CD14-positive monocyte (primary cell): ENCODE results near the gene USP54. TPM values are rescaled to one million over a fixed set of nuclear protein-coding genes. Genes with fewer than 3 reads are reported as not detected.

Experiments used
- DNase-seq, 3 donors: peaks; one replicate each; pipeline ENCODE4 v3.0.0-alpha.2; 2011 to 2022
- H2AFZ ChIP-seq: 2 replicates; pipeline ENCODE4 v1.6.0; 2012; ENCODE audit warnings: mild to moderate bottlenecking, low read depth, low read length, inconsistent platforms; ENCODE audit not compliant: insufficient read depth, poor library complexity, severe bottlenecking
- H3K27ac ChIP-seq, 2 donors: 1 replicate in 1 of 2; 2 replicates in 1 of 2; pipeline ENCODE4 v1.5.1; 2012 to 2013; ENCODE audit warnings: low read length in 2 of 2, control low read depth in 1 of 2, inconsistent platforms in 1 of 2, low read depth in 1 of 2, mild to moderate bottlenecking in 1 of 2
- H3K27me3 ChIP-seq, 2 donors: one replicate each; pipeline versions ENCODE4 v1.6.0 to v1.6.1; 2011 to 2013; ENCODE audit warnings: low read length in 2 of 2; ENCODE audit not compliant: control insufficient read depth in 2 of 2, insufficient read depth in 2 of 2
- H3K36me3 ChIP-seq, 2 donors: replicated peaks in 1 of 2; 1 replicate in 1 of 2; 2 replicates in 1 of 2; pipeline versions ENCODE4 v1.5.1 to v1.6.1; 2012 to 2013; ENCODE audit warnings: low read length in 2 of 2, control low read depth in 1 of 2, inconsistent platforms in 1 of 2, mild to moderate bottlenecking in 1 of 2; ENCODE audit not compliant: insufficient read depth in 2 of 2, control insufficient read depth in 1 of 2
- H3K4me1 ChIP-seq, 2 donors: 1 replicate in 1 of 2; 2 replicates in 1 of 2; pipeline versions ENCODE4 v1.5.1 to v1.6.1; 2012 to 2013; ENCODE audit warnings: low read length in 2 of 2, control low read depth in 1 of 2, inconsistent platforms in 1 of 2, mild to moderate bottlenecking in 1 of 2, moderate library complexity in 1 of 2; ENCODE audit not compliant: insufficient read depth in 2 of 2, control insufficient read depth in 1 of 2
- H3K4me2 ChIP-seq: replicated peaks from 2 replicates; pipeline ENCODE3; 2012; ENCODE audit warnings: low read length, moderate library complexity, mild to moderate bottlenecking; ENCODE audit not compliant: poor library complexity, severe bottlenecking; ENCODE audit errors: extremely low read depth
- H3K4me3 ChIP-seq, 3 experiments: fragments of 200-600 bp in 1 of 3; sonication (generic) in 1 of 3; replicated peaks in 1 of 3; 1 replicate in 2 of 3; 2 replicates in 1 of 3; pipeline ENCODE4 v1.5.1; 2011 to 2013; ENCODE audit warnings: low read length in 3 of 3, mild to moderate bottlenecking in 3 of 3, control low read depth in 2 of 3, low read depth in 2 of 3, inconsistent platforms in 1 of 3, moderate library complexity in 1 of 3
- H3K79me2 ChIP-seq: 2 replicates; pipeline ENCODE4 v1.6.0; 2012; ENCODE audit warnings: mild to moderate bottlenecking, control low read depth, inconsistent platforms, low read length, moderate library complexity; ENCODE audit not compliant: insufficient read depth
- H3K9ac ChIP-seq: 2 replicates; pipeline ENCODE4 v1.6.0; 2017; ENCODE audit warnings: low read length, mild to moderate bottlenecking; ENCODE audit not compliant: insufficient read depth, poor library complexity, severe bottlenecking
- H3K9me3 ChIP-seq, 2 donors: replicated peaks in 1 of 2; 1 replicate in 1 of 2; 2 replicates in 1 of 2; pipeline versions ENCODE4 v1.5.1 to v1.6.1; 2012 to 2013; ENCODE audit warnings: low read length in 2 of 2, control low read depth in 1 of 2; ENCODE audit not compliant: control insufficient read depth in 1 of 2, insufficient read depth in 1 of 2
- H4K20me1 ChIP-seq: 2 replicates; pipeline ENCODE4 v1.6.0; 2012; ENCODE audit warnings: mild to moderate bottlenecking, low read length, control low read depth, moderate library complexity; ENCODE audit not compliant: insufficient read depth
- H3K27ac Mint-ChIP-seq, 7 donors: one replicate each; pipeline ENCODE4 v1.8.0; 2020; ENCODE audit warnings: mild to moderate bottlenecking in 7 of 7, mixed read lengths in 7 of 7, moderate library complexity in 6 of 7, inconsistent platforms in 2 of 7
- H3K27me3 Mint-ChIP-seq, 3 donors: one replicate each; pipeline ENCODE4 v1.8.0; 2021 to 2022; ENCODE audit warnings: low read depth in 3 of 3, mild to moderate bottlenecking in 3 of 3, mixed read lengths in 3 of 3, moderate library complexity in 3 of 3, inconsistent platforms in 1 of 3
- H3K36me3 Mint-ChIP-seq, 2 donors: one replicate each; pipeline ENCODE4 v1.8.0; 2020; ENCODE audit warnings: mixed read lengths in 2 of 2, inconsistent platforms in 1 of 2, mild to moderate bottlenecking in 1 of 2
- H3K4me1 Mint-ChIP-seq: one replicate; pipeline ENCODE4 v1.8.0; 2020; ENCODE audit warnings: mild to moderate bottlenecking, mixed read lengths
- H3K4me3 Mint-ChIP-seq, 2 donors: one replicate each; pipeline ENCODE4 v1.8.0; 2020; ENCODE audit warnings: mild to moderate bottlenecking in 2 of 2, mixed read lengths in 2 of 2, moderate library complexity in 1 of 2
- H3K9me3 Mint-ChIP-seq, 7 donors: one replicate each; pipeline ENCODE4 v1.8.0; 2020 to 2022; ENCODE audit warnings: mixed read lengths in 7 of 7, mild to moderate bottlenecking in 6 of 7, moderate library complexity in 6 of 7, inconsistent platforms in 2 of 7
- CTCF ChIP-seq: fragments of 200-600 bp; IDR thresholded peaks from one replicate; pipeline ENCODE4 v1.8.0; 2022; ENCODE audit warnings: antibody characterized with exemption, mild to moderate bottlenecking
- WGBS: methylation state at CpG from one replicate; pipeline ENCODE4 v1.1.5; 2013; ENCODE audit warnings: missing lambda C conversion rate; ENCODE audit not compliant: insufficient coverage; 5-methylcytosine and 5-hydroxymethylcytosine counted together
- intact Hi-C, 2 donors: fragments of 100-400 bp; cut with micrococcal nuclease; formaldehyde crosslinking; loops; one replicate each; pipeline versions ENCODE4 v1.15.0 to v1.15.1; 2023
- polyA plus RNA-seq, 3 donors: library from polyadenylated mRNA; depleted of rRNA in 1 of 3; unstranded in 2 of 3; stranded (reverse) in 1 of 3; fragments of 300-500 nt in 2 of 3; fragments of >200 nt in 1 of 3; fragmentation: Illumina TruSeq in 2 of 3; gene quantifications; 1 replicate in 2 of 3; 2 replicates in 1 of 3; pipeline ENCODE4 v1.2.3, GENCODE V29; 2012 to 2021

The USP54 gene
- polyA plus RNA-seq, 3 donors = 0.28 to 2.4 (median 0.55) TPM

GRCh38 chr10:73501651-73502050 is 89.5 kb downstream of the USP54 start:
- Mint-ChIP-seq H3K27me3 (peaks cover 0 to 1% (median 0%) of the 10 kb centered on the region in 3 donors), H3K9me3 (no peaks in the 10 kb centered on the region), H3K4me1 (peaks cover 24% of the 10 kb centered on the region), H3K27ac (peak overlapping the region; percentile 3 to 88 (median 55)), H3K4me3 (peak overlapping the region in 1 of 2 donors; percentile 32), H3K36me3 (peaks cover 26 to 29% of the 10 kb centered on the region in 2 donors)
- H3K9me3 ChIP-seq = no peaks in the 10 kb centered on the region
- no peaks in the 10 kb centered on the region for H4K20me1 ChIP-seq
- DNase-seq = peak in 2 of 3 donors; percentile 16 to 29
- peaks cover 10 to 29% of the 10 kb centered on the region in 2 donors for H3K36me3 ChIP-seq
- H3K79me2 ChIP-seq = peaks cover 3% of the 10 kb centered on the region
- H3K4me3 ChIP-seq = no peak overlapping the region
- peaks cover 20 to 22% of the 10 kb centered on the region in 2 donors for H3K4me1 ChIP-seq
- no peak for TF ChIP-seq CTCF
- H3K27ac ChIP-seq = peak overlapping the region in 1 of 2 donors; percentile 6
- H3K27me3 ChIP-seq = no peaks in the 10 kb centered on the region
- intact Hi-C loops = no loop called here
- H3K9ac ChIP-seq = no peak overlapping the region
- H2AFZ ChIP-seq = no peak overlapping the region
- H3K4me2 ChIP-seq = no peak overlapping the region

- Mint-ChIP-seq H3K9me3 (no peaks in the 10 kb centered on the region), H3K36me3 (peaks cover 2 to 3% of the 10 kb centered on the region in 2 donors), H3K27me3 (peaks cover 0 to 1% (median 0%) of the 10 kb centered on the region in 3 donors), H3K27ac (no peak overlapping the region), H3K4me1 (peaks cover 53% of the 10 kb centered on the region), H3K4me3 (no peak overlapping the region)
- no peak for TF ChIP-seq CTCF
- Histone ChIP-seq H3K4me2 (no peak overlapping the region), H3K4me1 (peaks cover 41 to 52% of the 10 kb centered on the region in 2 donors), H3K79me2 (peaks cover 33% of the 10 kb centered on the region), H3K27ac (no peak overlapping the region), H3K9me3 (no peaks in the 10 kb centered on the region), H4K20me1 (peaks cover 10% of the 10 kb centered on the region), H3K27me3 (no peaks in the 10 kb centered on the region), H3K36me3 (peaks cover 0 to 2% of the 10 kb centered on the region in 2 donors), H3K4me3 (no peak overlapping the region), H2AFZ (no peak overlapping the region), H3K9ac (no peak overlapping the region)
- intact Hi-C loops = no loop called here
- WGBS = 100% methylated on average over 1 of the region's 2 CpGs
- no peak for DNase-seq
Observed at GRCh38 chr10:73497623-73498022, 93.5 kb downstream of the USP54 start.
